Loucy (cell line): ENCODE results near the gene SYNRG.

Experiments
- H2AFZ ChIP-seq: fragments of 200-600 bp; sonication (generic); 2 replicates; pipeline ENCODE4 v1.6.0; 2016; ENCODE audit warnings: antibody characterized with exemption, mild to moderate bottlenecking, low read length, moderate library complexity
- H3F3A ChIP-seq: fragments of 200-600 bp; 2 replicates; pipeline ENCODE4 v1.6.0; 2016; ENCODE audit warnings: antibody characterized with exemption, low read depth, mild to moderate bottlenecking
- H3K27me3 ChIP-seq: fragments of 200-600 bp; sonication (generic); 2 replicates; pipeline ENCODE4 v1.6.1; 2014; ENCODE audit warnings: low read length, mild to moderate bottlenecking; ENCODE audit not compliant: insufficient read depth, poor library complexity, severe bottlenecking
- H3K36me3 ChIP-seq: fragments of 200-600 bp; sonication (generic); 2 replicates; pipeline ENCODE4 v1.6.1; 2016; ENCODE audit warnings: low read length; ENCODE audit not compliant: insufficient read depth
- H3K4me1 ChIP-seq: fragments of 200-600 bp; sonication (generic); 2 replicates; pipeline ENCODE4 v1.5.1; 2014; ENCODE audit warnings: low read length, mild to moderate bottlenecking; ENCODE audit not compliant: insufficient read depth, poor library complexity, severe bottlenecking
- H3K4me2 ChIP-seq: fragments of 200-600 bp; sonication (generic); 2 replicates; pipeline ENCODE4 v1.6.0; 2014; ENCODE audit warnings: antibody characterized with exemption, low read length, low read depth, mild to moderate bottlenecking; ENCODE audit not compliant: poor library complexity, severe bottlenecking
- H3K4me3 ChIP-seq: fragments of 200-600 bp; sonication (generic); 2 replicates; pipeline ENCODE4 v1.5.1; 2014; ENCODE audit warnings: low read length, mild to moderate bottlenecking, mixed read lengths; ENCODE audit not compliant: poor library complexity, severe bottlenecking
- H3K79me2 ChIP-seq: fragments of 200-600 bp; sonication (generic); 2 replicates; pipeline ENCODE4 v1.6.1; 2014; ENCODE audit warnings: low read length; ENCODE audit not compliant: insufficient read depth
- H3K9ac ChIP-seq: fragments of 200-600 bp; sonication (generic); 2 replicates; pipeline ENCODE4 v1.6.0; 2014; ENCODE audit warnings: mild to moderate bottlenecking, low read depth, low read length, moderate library complexity; ENCODE audit not compliant: poor library complexity, severe bottlenecking
- H3K9me2 ChIP-seq: fragments of 200-600 bp; sonication (generic); replicated peaks from 2 replicates; pipeline ENCODE4 v1.6.1; 2016; ENCODE audit warnings: low read depth, low read length, mixed read lengths
- H3K9me3 ChIP-seq: fragments of 200-600 bp; sonication (generic); 2 replicates; pipeline ENCODE4 v1.6.1; 2014; ENCODE audit warnings: mild to moderate bottlenecking, antibody characterized with exemption, low read length, low read depth; ENCODE audit not compliant: insufficient read depth
- H4K20me1 ChIP-seq: fragments of 200-600 bp; sonication (generic); 2 replicates; pipeline ENCODE4 v1.6.0; 2014; ENCODE audit warnings: antibody characterized with exemption, low read length, mild to moderate bottlenecking; ENCODE audit not compliant: insufficient read depth, poor library complexity, severe bottlenecking
- EZH2phosphoT487 ChIP-seq: fragments of 200-600 bp; IDR thresholded peaks from 2 replicates; pipeline ENCODE4 v1.6.1; 2018; ENCODE audit warnings: antibody characterized with exemption, mild to moderate bottlenecking, moderate library complexity, borderline replicate concordance
- TF ChIP-seq, protein P1 (sequence below): fragments of 200-600 bp; sonication (generic); conservative IDR thresholded peaks from 2 replicates; pipeline ENCODE4 v1.5.1; 2014; ENCODE audit warnings: mild to moderate bottlenecking, antibody characterized with exemption, low read length

The SYNRG gene

DNA sequence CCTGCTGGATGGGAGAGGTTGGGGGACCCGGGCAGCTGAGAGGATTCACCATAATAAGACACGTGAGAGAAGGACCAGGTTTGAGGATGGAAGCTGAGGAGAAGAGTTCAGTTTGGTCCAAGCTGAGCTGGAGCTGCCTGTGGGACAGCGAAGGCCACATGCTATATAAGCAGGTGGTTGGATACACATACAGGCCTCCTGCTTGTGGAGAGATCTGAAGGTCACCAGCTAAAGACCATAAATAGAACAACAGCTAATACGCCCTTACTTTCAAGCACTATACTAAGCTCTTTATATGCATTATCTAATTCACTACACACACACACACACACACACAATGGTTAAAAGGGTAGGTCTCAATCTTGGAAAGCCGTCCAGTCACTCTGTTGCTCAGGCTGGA is 87.4 kb downstream of the SYNRG start:
- Histone ChIP-seq H4K20me1 (peaks cover 4% of the 10 kb centered on the region), H3K27me3 (no peaks in the 10 kb centered on the region), H3K79me2 (no peaks in the 10 kb centered on the region), H3F3A (peaks cover 11% of the 10 kb centered on the region), H3K4me2 (no peak overlapping the region), H2AFZ (no peak overlapping the region), H3K9ac (no peak overlapping the region), H3K9me2 (no peaks in the 10 kb centered on the region), H3K9me3 (no peaks in the 10 kb centered on the region), H3K36me3 (peaks cover 53% of the 10 kb centered on the region), H3K4me3 (no peak overlapping the region), H3K4me1 (peaks cover 28% of the 10 kb centered on the region)
- TF ChIP-seq EZH2phosphoT487, result no peak
- TF ChIP-seq, protein P1, sequence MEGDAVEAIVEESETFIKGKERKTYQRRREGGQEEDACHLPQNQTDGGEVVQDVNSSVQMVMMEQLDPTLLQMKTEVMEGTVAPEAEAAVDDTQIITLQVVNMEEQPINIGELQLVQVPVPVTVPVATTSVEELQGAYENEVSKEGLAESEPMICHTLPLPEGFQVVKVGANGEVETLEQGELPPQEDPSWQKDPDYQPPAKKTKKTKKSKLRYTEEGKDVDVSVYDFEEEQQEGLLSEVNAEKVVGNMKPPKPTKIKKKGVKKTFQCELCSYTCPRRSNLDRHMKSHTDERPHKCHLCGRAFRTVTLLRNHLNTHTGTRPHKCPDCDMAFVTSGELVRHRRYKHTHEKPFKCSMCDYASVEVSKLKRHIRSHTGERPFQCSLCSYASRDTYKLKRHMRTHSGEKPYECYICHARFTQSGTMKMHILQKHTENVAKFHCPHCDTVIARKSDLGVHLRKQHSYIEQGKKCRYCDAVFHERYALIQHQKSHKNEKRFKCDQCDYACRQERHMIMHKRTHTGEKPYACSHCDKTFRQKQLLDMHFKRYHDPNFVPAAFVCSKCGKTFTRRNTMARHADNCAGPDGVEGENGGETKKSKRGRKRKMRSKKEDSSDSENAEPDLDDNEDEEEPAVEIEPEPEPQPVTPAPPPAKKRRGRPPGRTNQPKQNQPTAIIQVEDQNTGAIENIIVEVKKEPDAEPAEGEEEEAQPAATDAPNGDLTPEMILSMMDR, result no peak

DNA sequence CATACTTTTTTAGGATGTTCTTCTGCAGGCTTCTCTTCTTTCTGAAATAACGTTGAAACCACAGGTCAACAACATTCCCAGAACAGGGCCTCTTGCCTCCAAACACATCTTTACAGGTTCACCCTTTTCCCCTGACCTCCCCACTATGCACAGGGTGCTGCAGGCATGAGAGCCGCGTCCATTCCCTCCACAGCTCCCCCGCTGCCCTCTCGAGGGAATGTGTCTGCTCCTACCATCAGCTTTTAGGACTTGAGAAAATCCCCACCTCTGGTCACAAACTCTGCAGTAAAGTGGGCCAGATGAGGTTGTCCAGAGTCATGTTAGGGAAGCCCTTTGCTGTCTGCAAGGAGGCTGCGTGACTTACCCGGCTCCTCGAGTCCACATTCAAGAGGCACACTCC is 89.0 kb downstream of the SYNRG start:
- TF ChIP-seq, protein P1, result no peak
- no peak for TF ChIP-seq EZH2phosphoT487
- Histone ChIP-seq H3F3A (peaks cover 11% of the 10 kb centered on the region), H3K4me3 (peak overlapping the region; percentile 38), H3K4me1 (peaks cover 28% of the 10 kb centered on the region), H4K20me1 (peaks cover 4% of the 10 kb centered on the region), H3K9ac (no peak overlapping the region), H3K36me3 (peaks cover 59% of the 10 kb centered on the region), H3K4me2 (peak overlapping the region; percentile 67), H3K79me2 (no peaks in the 10 kb centered on the region), H3K9me3 (no peaks in the 10 kb centered on the region), H3K27me3 (no peaks in the 10 kb centered on the region), H3K9me2 (no peaks in the 10 kb centered on the region), H2AFZ (no peak overlapping the region)

DNA sequence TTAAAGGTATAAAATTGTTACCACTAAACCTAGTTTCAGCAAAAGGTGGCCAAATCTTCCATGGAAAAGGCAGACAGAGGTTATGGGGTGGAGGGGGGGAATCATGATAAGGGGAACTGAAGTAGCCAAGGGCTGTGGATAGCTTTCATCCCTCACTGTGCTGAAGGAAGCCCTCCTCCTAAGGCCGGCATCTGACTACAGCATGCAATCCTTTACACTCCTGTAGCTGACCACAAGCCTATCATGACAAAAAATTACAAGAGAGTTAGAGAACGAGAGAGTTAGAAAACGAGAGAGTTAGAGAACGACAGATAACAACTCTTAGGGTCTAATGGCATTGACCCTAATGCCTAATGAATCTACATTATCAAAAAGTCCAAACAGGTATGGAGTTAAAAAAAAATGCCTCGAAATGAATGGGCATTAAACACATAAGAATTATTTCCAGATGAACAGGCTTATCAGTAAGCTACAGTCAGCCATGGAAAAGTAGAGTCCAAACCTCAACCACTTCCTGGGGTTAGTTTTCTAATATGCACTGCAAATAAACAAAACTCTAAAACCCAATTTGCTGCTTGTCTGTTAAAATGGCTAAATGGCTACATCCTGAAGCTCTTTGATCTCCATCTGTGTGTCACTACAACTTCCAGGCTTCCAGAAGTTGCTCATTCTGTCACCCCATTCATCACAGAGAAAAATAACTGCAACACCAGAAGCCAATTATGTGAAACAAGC is 89.8 kb downstream of the SYNRG start:
- H3K4me3 ChIP-seq, result peak overlapping the region; percentile 38
- no peaks in the 10 kb centered on the region for H3K79me2 ChIP-seq
- H3K36me3 ChIP-seq, result peaks cover 64% of the 10 kb centered on the region
- H3K4me1 ChIP-seq, result peaks cover 28% of the 10 kb centered on the region
- H4K20me1 ChIP-seq, result peaks cover 4% of the 10 kb centered on the region
- H3K4me2 ChIP-seq, result peak overlapping the region; percentile 67
- no peaks in the 10 kb centered on the region for H3K9me2 ChIP-seq
- peak overlapping the region; percentile 39 for H3K9ac ChIP-seq
- peaks cover 11% of the 10 kb centered on the region for H3F3A ChIP-seq
- no peak overlapping the region for H2AFZ ChIP-seq
- TF ChIP-seq EZH2phosphoT487, result no peak
- TF ChIP-seq, protein P1, result no peak
- H3K9me3 ChIP-seq, result no peaks in the 10 kb centered on the region
- no peaks in the 10 kb centered on the region for H3K27me3 ChIP-seq
